Stromal cell of bone marrow (primary cell): ENCODE data around the gene TMEM88.

ENCODE experiments used
- DNase-seq: peaks from one replicate; pipeline ENCODE4 v3.0.0-alpha.2; 2012; ENCODE audit warnings: low read depth

Gene TMEM88

DNA sequence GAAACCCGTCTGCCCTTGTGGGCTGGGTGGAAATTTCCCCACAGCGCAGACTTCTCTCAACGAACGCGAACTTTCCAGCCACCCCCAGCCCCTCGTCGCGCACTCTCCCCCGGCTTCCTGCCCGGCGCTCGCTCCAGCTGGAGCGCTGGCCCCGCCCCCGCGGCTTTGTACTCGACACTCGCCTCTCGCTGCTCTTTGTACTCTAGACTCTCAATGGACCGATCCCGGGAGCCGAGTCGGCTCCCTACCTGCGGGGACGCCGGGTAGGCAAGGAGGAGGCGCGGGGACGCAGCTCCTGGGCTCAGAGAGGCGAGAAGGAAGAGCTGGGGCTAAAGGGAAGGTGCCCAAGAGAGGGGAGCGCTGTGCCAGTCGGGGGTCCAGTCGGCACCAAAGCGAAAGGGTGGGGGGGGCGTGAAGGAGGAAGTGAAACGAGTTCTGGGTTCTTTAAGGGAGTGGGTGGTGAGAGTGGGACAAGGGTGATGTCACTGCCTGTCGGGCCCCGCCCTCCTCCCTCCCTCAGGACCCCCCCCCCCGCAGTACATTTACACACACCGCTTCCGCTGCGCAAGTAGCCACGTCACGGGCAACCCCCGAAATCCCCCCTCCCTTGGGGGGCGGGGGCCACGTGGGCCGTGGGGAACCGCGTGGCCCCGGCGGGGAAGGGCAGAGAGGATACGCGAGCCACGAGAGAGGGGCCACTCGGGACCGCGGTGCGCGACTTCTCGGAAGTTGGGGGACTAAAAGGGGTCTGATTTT is 11.2 kb upstream of the TMEM88 start:
- peak; percentile 52 for DNase-seq

DNA sequence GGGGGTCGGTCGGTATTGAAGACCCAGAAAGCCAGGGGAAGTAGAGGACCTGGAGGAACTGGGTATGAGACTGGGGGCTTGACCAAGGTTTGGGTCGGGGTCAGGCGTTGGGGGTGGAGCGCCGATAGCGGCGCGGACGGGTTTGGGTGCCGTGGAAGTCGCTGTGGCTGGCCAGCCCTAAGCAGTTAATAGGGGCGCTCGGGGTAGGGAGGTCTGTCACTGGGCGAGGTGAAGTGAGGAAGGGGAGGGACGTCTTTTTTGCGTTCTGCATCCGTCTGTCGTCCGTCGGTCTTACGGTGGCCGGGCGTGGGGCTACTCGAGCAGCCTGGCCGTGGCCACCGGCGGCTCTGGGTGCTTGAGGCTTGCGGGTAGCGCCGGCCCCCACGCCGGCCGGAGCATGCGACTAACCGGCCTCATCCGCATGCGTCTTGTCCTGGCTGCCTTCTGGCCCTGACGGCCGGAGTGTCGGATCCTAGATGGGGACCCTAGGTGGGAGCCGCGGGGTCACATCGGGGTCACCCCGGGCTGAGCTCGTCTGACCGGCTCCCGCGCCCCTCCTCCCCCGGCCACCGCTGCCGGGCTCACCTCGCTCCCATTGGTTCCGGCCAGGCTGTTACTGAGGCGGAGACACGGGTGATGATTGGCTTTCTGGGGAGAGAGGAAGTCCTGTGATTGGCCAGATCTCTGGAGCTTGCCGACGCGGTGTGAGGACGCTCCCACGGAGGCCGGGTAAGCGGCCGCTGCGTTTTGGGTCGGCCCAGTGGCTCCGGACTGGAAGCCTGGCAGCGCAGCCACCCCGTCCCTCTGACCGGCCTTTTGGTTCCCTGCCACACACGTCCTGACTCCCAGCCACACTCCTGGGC is 10.3 kb upstream of the TMEM88 start:
- peak; percentile 96 for DNase-seq

DNA sequence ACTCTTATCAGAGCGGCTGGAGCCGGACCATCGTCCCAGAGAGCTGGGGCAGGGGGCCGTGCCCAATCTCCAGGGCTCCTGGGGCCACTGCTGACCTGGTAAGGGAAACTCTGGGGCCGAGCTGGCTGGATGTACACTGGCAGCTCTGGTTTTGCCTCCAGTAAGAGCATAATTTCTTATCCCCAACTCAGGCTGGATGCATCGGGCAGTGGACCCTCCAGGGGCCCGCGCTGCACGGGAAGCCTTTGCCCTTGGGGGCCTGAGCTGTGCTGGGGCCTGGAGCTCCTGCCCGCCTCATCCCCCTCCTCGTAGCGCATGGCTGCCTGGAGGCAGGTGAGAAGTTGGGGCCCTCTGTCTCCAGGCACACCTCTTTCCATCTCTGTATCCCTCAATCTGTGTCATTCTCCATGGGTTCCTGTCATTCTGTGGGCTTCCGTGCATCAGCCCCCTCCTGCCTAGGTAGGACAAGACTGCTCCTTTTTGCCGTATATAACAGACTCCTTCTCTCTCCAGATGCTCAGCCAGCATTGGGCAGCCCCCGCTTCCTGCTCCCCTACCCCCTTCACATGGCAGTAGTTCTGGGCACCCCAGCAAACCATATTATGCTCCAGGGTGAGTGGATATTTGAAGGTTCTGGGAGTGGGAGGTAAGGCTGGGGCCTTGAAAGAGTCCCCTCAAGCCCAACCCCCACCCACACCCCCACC is 9.4 kb upstream of the TMEM88 start:
- no peak for DNase-seq

DNA sequence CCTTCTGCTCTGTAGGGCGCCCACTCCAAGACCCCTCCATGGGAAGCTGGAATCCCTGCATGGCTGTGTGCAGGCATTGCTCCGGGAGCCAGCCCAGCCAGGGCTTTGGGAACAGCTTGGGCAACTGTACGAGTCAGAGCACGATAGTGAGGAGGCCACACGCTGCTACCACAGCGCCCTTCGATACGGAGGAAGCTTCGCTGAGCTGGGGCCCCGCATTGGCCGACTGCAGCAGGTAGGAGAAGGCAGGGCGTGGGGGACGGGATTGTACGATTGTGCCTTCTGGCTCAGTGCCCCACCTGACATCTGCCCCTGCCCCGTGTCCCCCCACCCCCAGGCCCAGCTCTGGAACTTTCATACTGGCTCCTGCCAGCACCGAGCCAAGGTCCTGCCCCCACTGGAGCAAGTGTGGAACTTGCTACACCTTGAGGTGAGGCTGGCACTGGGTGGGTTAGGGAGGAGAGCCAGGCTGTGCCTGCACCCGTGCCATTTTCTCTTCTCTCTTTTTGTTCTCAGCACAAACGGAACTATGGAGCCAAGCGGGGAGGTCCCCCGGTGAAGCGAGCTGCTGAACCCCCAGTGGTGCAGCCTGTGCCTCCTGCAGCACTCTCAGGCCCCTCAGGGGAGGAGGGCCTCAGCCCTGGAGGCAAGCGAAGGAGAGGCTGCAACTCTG is 8.7 kb upstream of the TMEM88 start:
- no peak for DNase-seq

DNA sequence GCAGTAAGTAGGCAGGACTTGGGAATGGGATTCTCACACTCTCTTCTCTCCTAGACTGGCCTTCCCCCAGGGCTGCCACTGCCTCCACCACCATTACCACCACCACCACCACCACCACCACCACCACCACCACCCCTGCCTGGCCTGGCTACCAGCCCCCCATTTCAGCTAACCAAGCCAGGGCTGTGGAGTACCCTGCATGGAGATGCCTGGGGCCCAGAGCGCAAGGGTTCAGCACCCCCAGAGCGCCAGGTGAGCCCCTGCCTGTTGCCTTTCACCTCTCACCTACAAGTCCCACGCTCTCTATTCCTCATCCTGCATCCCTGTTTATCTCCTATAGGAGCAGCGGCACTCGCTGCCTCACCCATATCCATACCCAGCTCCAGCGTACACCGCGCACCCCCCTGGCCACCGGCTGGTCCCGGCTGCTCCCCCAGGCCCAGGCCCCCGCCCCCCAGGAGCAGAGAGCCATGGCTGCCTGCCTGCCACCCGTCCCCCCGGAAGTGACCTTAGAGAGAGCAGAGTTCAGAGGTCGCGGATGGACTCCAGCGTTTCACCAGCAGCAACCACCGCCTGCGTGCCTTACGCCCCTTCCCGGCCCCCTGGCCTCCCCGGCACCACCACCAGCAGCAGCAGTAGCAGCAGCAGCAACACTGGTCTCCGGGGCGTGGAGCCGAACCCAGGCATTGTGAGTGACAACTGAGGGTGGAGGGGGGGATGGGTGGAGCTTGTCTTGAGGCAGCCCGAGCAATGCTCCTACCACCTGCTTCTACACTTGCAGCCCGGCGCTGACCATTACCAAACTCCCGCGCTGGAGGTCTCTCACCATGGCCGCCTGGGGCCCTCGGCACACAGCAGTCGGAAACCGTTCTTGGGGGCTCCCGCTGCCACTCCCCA is 7.9 kb upstream of the TMEM88 start:
- DNase-seq: no peak

DNA sequence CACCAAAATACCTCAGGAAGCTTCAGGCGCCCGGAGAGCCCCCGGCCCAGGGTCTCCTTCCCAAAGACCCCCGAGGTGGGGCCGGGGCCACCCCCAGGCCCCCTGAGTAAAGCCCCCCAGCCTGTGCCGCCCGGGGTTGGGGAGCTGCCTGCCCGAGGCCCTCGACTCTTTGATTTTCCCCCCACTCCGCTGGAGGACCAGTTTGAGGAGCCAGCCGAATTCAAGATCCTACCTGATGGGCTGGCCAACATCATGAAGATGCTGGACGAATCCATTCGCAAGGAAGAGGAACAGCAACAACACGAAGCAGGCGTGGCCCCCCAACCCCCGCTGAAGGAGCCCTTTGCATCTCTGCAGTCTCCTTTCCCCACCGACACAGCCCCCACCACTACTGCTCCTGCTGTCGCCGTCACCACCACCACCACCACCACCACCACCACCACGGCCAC is 6.7 kb upstream of the TMEM88 start:
- DNase-seq: no peak

DNA sequence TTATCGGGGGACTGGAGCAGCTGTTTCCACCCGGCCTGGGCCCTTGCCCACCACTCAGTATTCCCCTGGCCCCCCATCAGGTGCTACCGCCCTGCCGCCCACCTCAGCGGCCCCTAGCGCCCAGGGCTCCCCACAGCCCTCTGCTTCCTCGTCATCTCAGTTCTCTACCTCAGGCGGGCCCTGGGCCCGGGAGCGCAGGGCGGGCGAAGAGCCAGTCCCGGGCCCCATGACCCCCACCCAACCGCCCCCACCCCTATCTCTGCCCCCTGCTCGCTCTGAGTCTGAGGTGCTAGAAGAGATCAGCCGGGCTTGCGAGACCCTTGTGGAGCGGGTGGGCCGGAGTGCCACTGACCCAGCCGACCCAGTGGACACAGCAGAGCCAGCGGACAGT is 6.1 kb upstream of the TMEM88 start:
- no peak for DNase-seq

DNA sequence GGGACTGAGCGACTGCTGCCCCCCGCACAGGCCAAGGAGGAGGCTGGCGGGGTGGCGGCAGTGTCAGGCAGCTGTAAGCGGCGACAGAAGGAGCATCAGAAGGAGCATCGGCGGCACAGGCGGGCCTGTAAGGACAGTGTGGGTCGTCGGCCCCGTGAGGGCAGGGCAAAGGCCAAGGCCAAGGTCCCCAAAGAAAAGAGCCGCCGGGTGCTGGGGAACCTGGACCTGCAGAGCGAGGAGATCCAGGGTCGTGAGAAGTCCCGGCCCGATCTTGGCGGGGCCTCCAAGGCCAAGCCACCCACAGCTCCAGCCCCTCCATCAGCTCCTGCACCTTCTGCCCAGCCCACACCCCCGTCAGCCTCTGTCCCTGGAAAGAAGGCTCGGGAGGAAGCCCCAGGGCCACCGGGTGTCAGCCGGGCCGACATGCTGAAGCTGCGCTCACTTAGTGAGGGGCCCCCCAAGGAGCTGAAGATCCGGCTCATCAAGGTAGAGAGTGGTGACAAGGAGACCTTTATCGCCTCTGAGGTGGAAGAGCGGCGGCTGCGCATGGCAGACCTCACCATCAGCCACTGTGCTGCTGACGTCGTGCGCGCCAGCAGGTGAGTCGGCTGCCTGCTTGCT is 5.6 kb upstream of the TMEM88 start:
- no peak for DNase-seq

DNA sequence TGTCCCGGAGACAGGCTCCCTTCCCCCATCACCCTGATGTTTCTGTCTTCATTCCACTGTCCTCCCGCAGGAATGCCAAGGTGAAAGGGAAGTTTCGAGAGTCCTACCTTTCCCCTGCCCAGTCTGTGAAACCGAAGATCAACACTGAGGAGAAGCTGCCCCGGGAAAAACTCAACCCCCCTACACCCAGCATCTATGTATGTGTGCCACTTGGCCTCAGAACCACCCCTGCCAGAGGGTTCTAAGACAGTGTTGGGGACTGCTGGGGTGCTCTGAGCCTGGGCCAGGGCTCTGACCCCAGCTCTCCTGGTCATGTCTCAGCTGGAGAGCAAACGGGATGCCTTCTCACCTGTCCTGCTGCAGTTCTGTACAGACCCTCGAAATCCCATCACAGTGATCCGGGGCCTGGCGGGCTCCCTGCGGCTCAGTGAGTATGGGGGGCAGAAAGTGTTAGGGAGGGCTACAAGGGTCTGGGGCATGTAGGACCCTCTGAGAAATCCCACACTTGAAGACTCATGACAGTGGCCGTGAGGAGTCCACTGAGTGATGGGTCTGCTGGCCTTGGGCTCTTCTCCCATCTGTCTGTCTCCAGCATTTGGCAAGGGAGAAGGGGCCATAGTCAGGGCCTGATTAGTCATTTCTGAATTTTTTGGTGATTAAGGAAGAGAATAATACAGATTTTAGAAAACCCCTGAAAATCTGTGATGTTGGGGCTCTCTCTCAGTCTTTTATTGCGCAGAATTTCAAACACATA is 4.9 kb upstream of the TMEM88 start:
- DNase-seq: no peak

DNA sequence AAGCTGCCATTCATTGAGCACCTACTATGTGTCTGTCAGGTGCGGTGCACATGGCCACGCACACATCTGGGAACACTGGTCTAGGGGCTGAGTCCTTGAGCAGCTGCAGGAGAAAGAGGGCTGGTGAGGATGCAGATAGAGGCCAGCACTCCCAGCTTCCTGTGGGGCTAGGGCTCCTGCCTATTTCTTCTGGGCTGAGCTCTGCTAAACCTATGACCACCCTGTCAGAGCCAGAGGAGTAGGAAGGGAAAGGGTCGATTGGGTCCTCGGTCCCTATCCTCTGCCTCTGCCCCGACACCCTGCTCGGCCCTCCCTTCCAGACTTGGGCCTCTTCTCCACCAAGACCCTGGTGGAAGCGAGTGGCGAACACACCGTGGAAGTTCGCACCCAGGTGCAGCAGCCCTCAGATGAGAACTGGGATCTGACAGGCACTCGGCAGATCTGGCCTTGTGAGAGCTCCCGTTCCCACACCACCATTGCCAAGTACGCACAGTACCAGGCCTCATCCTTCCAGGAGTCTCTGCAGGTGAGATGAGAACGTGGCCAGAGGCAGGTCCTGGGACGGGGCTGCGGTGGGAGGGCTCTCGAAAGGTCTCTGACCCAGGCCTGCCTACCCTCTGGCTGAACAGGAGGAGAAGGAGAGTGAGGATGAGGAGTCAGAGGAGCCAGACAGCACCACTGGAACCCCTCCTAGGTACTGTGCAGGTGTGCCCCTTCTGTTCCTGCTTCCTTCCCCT is 4.0 kb upstream of the TMEM88 start:
- DNase-seq: no peak

DNA sequence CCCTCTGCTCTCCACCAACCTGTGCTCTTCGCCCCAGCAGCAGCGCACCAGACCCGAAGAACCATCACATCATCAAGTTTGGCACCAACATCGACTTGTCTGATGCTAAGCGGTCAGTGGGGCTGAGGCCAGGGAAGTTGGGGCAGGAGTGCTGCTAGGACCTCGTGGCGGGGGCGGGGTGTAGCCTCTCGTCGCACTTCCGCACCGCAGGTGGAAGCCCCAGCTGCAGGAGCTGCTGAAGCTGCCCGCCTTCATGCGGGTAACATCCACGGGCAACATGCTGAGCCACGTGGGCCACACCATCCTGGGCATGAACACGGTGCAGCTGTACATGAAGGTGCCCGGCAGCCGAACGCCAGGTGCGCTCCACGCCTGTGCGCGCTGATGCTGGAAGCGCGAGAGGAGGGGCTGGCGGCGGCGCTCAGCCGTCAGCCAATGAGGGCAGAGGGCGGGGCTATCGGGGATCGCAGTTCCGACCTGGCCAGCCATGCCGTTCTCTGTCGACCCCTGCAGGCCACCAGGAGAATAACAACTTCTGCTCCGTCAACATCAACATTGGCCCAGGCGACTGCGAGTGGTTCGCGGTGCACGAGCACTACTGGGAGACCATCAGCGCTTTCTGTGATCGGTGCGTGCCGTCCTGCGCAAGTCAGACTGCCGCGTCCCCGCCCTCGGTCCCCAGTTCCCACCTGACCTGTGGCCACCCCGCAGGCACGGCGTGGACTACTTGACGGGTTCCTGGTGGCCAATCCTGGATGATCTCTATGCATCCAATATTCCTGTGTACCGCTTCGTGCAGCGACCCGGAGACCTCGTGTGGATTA is 3.2 kb upstream of the TMEM88 start:
- DNase-seq: no peak

DNA sequence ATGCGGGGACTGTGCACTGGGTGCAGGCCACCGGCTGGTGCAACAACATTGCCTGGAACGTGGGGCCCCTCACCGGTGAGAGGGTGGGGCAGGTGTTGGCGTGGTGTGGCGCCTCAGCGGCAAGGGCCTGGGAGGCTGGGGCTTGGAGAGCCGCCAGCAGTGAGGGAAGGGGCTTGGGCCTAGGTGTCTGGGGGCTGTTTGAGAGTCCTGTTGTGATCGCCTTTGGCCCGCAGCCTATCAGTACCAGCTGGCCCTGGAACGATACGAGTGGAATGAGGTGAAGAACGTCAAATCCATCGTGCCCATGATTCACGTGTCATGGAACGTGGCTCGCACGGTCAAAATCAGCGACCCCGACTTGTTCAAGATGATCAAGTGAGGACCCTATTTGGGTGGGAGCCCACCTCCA is 2.6 kb upstream of the TMEM88 start:
- DNase-seq: no peak

DNA sequence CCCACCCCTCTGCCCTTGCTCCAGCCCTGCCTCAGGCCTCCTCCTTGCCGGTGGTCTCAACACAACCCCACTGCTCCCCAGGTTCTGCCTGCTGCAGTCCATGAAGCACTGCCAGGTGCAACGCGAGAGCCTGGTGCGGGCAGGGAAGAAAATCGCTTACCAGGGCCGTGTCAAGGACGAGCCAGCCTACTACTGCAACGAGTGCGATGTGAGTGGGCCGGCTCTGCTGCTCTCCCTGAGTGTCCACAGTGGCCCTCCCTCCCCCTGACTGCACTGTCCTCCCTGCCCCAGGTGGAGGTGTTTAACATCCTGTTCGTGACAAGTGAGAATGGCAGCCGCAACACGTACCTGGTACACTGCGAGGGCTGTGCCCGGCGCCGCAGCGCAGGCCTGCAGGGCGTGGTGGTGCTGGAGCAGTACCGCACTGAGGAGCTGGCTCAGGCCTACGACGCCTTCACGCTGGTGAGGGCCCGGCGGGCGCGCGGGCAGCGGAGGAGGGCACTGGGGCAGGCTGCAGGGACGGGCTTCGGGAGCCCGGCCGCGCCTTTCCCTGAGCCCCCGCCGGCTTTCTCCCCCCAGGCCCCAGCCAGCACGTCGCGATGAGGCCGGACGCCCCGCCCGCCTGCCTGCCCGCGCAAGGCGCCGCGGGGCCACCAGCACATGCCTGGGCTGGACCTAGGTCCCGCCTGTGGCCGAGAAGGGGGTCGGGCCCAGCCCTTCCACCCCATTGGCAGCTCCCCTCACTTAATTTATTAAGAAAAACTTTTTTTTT is 1.8 kb upstream of the TMEM88 start:
- DNase-seq: no peak

DNA sequence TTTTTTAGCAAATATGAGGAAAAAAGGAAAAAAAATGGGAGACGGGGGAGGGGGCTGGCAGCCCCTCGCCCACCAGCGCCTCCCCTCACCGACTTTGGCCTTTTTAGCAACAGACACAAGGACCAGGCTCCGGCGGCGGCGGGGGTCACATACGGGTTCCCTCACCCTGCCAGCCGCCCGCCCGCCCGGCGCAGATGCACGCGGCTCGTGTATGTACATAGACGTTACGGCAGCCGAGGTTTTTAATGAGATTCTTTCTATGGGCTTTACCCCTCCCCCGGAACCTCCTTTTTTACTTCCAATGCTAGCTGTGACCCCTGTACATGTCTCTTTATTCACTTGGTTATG is 1.2 kb upstream of the TMEM88 start:
- DNase-seq: no peak

DNA sequence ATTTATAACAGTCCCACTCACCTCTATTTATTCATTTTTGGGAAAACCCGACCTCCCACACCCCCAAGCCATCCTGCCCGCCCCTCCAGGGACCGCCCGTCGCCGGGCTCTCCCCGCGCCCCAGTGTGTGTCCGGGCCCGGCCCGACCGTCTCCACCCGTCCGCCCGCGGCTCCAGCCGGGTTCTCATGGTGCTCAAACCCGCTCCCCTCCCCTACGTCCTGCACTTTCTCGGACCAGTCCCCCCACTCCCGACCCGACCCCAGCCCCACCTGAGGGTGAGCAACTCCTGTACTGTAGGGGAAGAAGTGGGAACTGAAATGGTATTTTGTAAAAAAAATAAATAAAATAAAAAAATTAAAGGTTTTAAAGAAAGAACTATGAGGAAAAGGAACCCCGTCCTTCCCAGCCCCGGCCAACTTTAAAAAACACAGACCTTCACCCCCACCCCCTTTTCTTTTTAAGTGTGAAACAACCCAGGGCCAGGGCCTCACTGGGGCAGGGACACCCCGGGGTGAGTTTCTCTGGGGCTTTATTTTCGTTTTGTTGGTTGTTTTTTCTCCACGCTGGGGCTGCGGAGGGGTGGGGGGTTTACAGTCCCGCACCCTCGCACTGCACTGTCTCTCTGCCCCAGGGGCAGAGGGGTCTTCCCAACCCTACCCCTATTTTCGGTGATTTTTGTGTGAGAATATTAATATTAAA is 638 bp upstream of the TMEM88 start:
- DNase-seq: no peak

DNA sequence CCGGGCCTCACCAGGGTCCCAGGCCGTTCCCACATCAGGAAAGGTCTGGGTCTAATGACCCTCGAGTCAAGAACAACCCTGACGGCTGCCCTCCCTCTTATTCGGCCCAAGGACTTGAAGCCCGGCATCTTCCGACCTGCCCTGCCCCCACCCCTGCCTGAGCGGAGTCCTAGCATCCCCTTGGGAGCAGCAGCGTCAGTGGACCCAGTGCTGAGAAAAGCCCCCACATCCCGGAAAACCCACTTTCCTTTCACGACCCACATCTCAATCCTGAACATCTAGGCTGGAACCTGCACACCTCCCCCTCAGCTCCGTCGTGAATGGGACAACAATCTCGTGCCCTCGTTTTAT is 769 bp downstream of the TMEM88 start:
- DNase-seq: no peak
